Gastroesophageal sphincter (tissue), 3 donors: ENCODE data around the gene CDKL1.

Source experiments
- CTCF ChIP-seq, 4 experiments: fragments of 200-600 bp in 2 of 4; fragments of 450-650 bp in 2 of 4; sonication (generic) in 1 of 4; IDR thresholded peaks; one replicate each; pipeline ENCODE4 v1.5.1; 2017 to 2019; ENCODE audit warnings: antibody characterized with exemption in 4 of 4, mild to moderate bottlenecking in 2 of 4, moderate library complexity in 2 of 4
- POLR2AphosphoS5 ChIP-seq: sonication (generic); formaldehyde crosslinking; IDR thresholded peaks from one replicate; pipeline ENCODE4 v1.6.1; 2017; ENCODE audit warnings: antibody characterized with exemption

GRCh38 chr14:50398189-50398580, 1.5 kb upstream of the CDKL1 start:
- TF ChIP-seq POLR2AphosphoS5 (no peak), CTCF (IDR thresholded peaks at IDR 0.05) (no peak)
